Heart right ventricle (tissue), 16 donors: ENCODE measurements around the gene SMURF2. TPM values are rescaled to one million over a fixed set of nuclear protein-coding genes. Genes with fewer than 3 reads are reported as not detected.

ENCODE experiments used
- ATAC-seq, 8 donors: fragments of 200-7000 bp; cut with Tn5 transposase; one replicate each; pipeline ENCODE4 v1.9.1; 2020; ENCODE audit warnings: mild to moderate bottlenecking in 8 of 8, moderate library complexity in 8 of 8, moderate number of reproducible peaks in 1 of 8
- DNase-seq, 2 donors: peaks; one replicate each; pipeline ENCODE4 v3.0.0-alpha.2; 2020
- H3K27ac ChIP-seq, 10 donors: fragments of 200-600 bp; sonication (generic) in 2 of 10; one replicate each; pipeline versions ENCODE4 v1.5.0 to v1.8.0; 2020 to 2022; ENCODE audit warnings: mild to moderate bottlenecking in 3 of 10
- H3K27me3 ChIP-seq, 7 donors: fragments of 200-600 bp; one replicate each; pipeline ENCODE4 v1.8.0; 2021 to 2022; ENCODE audit warnings: mild to moderate bottlenecking in 2 of 7
- H3K36me3 ChIP-seq, 9 donors: fragments of 200-600 bp; sonication (generic) in 1 of 9; one replicate each; pipeline versions ENCODE4 v1.5.0 to v1.8.0; 2020 to 2022; ENCODE audit warnings: mild to moderate bottlenecking in 2 of 9
- H3K4me1 ChIP-seq, 9 donors: fragments of 200-600 bp; sonication (generic) in 1 of 9; one replicate each; pipeline versions ENCODE4 v1.5.0 to v1.8.0; 2020 to 2022; ENCODE audit warnings: mild to moderate bottlenecking in 4 of 9
- H3K4me3 ChIP-seq, 10 donors: fragments of 200-600 bp; sonication (generic) in 2 of 10; one replicate each; pipeline versions ENCODE4 v1.5.0 to v1.8.0; 2020 to 2022; ENCODE audit warnings: mild to moderate bottlenecking in 7 of 10, moderate library complexity in 2 of 10
- H3K9me3 ChIP-seq, 11 donors: fragments of 200-600 bp in 10 of 11; sonication (generic) in 2 of 11; one replicate each; pipeline versions ENCODE4 v1.5.0 to v1.8.0; 2013 to 2022; ENCODE audit warnings: mild to moderate bottlenecking in 2 of 11, control low read depth in 1 of 11, moderate library complexity in 1 of 11
- CTCF ChIP-seq, 9 donors: fragments of 200-600 bp; sonication (generic) in 2 of 9; IDR thresholded peaks; one replicate each; pipeline versions ENCODE4 v1.5.0 to v1.8.0; 2021 to 2022; ENCODE audit warnings: antibody characterized with exemption in 9 of 9, mild to moderate bottlenecking in 5 of 9, moderate library complexity in 1 of 9
- WGBS, 2 donors: extraction: QIAGEN DNeasy Blood & Tissue Kit; methylation state at CpG; one replicate each; pipeline ENCODE4 v1.1.7; 2013; ENCODE audit warnings: inconsistent platforms in 1 of 2; 5-methylcytosine and 5-hydroxymethylcytosine counted together
- intact Hi-C, 10 donors: fragments of 100-400 bp; cut with DNase I; formaldehyde crosslinking; loops; one replicate each; pipeline versions ENCODE4 v1.11.1 to v1.14.2; 2022
- polyA plus RNA-seq, 2 donors: library from polyadenylated mRNA; stranded (reverse); fragments of 200-250 nt; gene quantifications; one replicate each; pipeline ENCODE4 v1.2.3, GENCODE V29; 2013
- total RNA-seq, 10 donors: library from RNA; stranded (reverse); fragmentation: NEBNext Ultra II Directional in 3 of 10; extraction: Animal tissue kit (Norgen Biotek cat#: 25700) in 3 of 10; gene quantifications; one replicate each; pipeline versions ENCODE4 v1.2.1 to v1.2.4, GENCODE V29; 2021 to 2023
- donor health status: Arrhythmogenic right ventricular cardiomyopathy.
- donor health status: ischemic (EF 13 %, LVEDD 7.1; RV severe dilation, severe dysfunction).
- donor health status: healthy with polysubstance abuse.
- donor health status: DM: no; HTN: yes; CAD: no.
- donor health status: DM: no; HTN: no; CAD: no.
- donor health status: ischemic (EF 25% LVEDD 6.9; RV normal size, moderate dysfunction).
- donor health status: ischemic (EF 25% LVEDD 5.7; RV mildly dilated, moderate dysfunction).
- donor health status: healthy.
- donor health status: DM: yes; HTN: yes; CAD: no.
- donor health status: Ischemic cardiomyopathy.
- donor health status: ischemic (EF 35%, LVEDD 5.7; RV mildly dilated, moderate dysfunction).
- donor health status: nonischemic (EF 11% LVEDD 7.7; RV severe dilation, severe dysfunction).
- donor health status: DM: yes; HTN: yes; CAD: no.
- donor health status: PGD.
- donor health status: ischemic (EF 29% LVEDD 5.4; RV normal size, mild dysfunction).
- donor health status: nonischemic (EF 23%, LVEDD 6.1; RV moderate dilation, normal function).

Gene SMURF2
- total and polyA plus RNA-seq, 12 donors = 4.0 to 15.5 (median 12.2) TPM

- Histone ChIP-seq H3K4me1 (peaks cover 0 to 14% (median 5%) of the 10 kb centered on the region in 9 donors), H3K27ac (no peak overlapping the region), H3K27me3 (no peaks in the 10 kb centered on the region), H3K4me3 (no peak overlapping the region), H3K36me3 (peaks cover 0 to 84% (median 15%) of the 10 kb centered on the region in 9 donors), H3K9me3 (no peaks in the 10 kb centered on the region)
- no peak for ATAC-seq
- no peak for TF ChIP-seq CTCF (IDR thresholded peaks at IDR 0.05)
- intact Hi-C loops = loop anchor here in 1 of 10 donors (10.0 kb wide), 1 partner anchor 73 kb away; no protein-coding TSS in a partner anchor
- no peak for DNase-seq
- WGBS, 2 donors = 71 to 74% methylated on average over 6 of the region's 6 CpGs
These were observed 90.4 kb downstream of the SMURF2 start for GRCh38 chr17:64571746-64572145.

- intact Hi-C loops = loop anchor here in 1 of 10 donors (10.0 kb wide), 1 partner anchor 79 kb away; no protein-coding TSS in a partner anchor
- DNase-seq = no peak
- Histone ChIP-seq H3K27me3 (no peaks in the 10 kb centered on the region), H3K9me3 (no peaks in the 10 kb centered on the region), H3K36me3 (peaks cover 0 to 86% (median 13%) of the 10 kb centered on the region in 9 donors), H3K27ac (no peak overlapping the region), H3K4me3 (no peak overlapping the region), H3K4me1 (peaks cover 0 to 10% (median 0%) of the 10 kb centered on the region in 9 donors)
- no peak for TF ChIP-seq CTCF (IDR thresholded peaks at IDR 0.05)
- no peak for ATAC-seq
These were observed 96.5 kb downstream of the SMURF2 start for GRCh38 chr17:64565563-64565962.

- no peak for DNase-seq
These were observed 98.0 kb downstream of the SMURF2 start for GRCh38 chr17:64564098-64564497.

GRCh38 chr17:64555281-64555680, 106.8 kb downstream of the SMURF2 start:
- Histone ChIP-seq H3K36me3 (peaks cover 0 to 100% (median 20%) of the 10 kb centered on the region in 9 donors), H3K27ac (no peak overlapping the region), H3K27me3 (no peaks in the 10 kb centered on the region), H3K9me3 (no peaks in the 10 kb centered on the region), H3K4me1 (no peaks in the 10 kb centered on the region), H3K4me3 (no peak overlapping the region)
- ATAC-seq = no peak
- 87 to 90% methylated on average over 4 of the region's 4 CpGs for WGBS, 2 donors
- TF ChIP-seq CTCF (IDR thresholded peaks at IDR 0.05) = no peak
- intact Hi-C loops = no loop called here
- no peak for DNase-seq

More at GRCh38 chr17:64564098-64564497, 98.0 kb downstream of the SMURF2 start:
- Histone ChIP-seq H3K27ac (no peak overlapping the region), H3K4me1 (peaks cover 0 to 10% (median 0%) of the 10 kb centered on the region in 9 donors), H3K36me3 (peaks cover 0 to 86% (median 9%) of the 10 kb centered on the region in 9 donors), H3K27me3 (no peaks in the 10 kb centered on the region), H3K4me3 (no peak overlapping the region), H3K9me3 (no peaks in the 10 kb centered on the region)
- intact Hi-C loops = loop anchor here in 1 of 10 donors (10.0 kb wide), 1 partner anchor 81 kb away; no protein-coding TSS in a partner anchor
- ATAC-seq = no peak
- TF ChIP-seq CTCF (IDR thresholded peaks at IDR 0.05) = no peak
- 93 to 95% methylated on average over 1 of the region's 1 CpG for WGBS, 2 donors
